ENCODE data around the gene MYO9B. TPM values are rescaled to one million over a fixed set of nuclear protein-coding genes. Genes with fewer than 3 reads are reported as not detected.

The MYO9B gene
- total and polyA plus RNA-seq, 9 of the 15 experiments (the other 6 are each of a cell fraction or from before 2014, with no cell fraction given): 2.4 to 77.6 (median 23.0) TPM

GRCh38 chr19:17248011-17248776, 172.6 kb downstream of the MYO9B start (continued):
- TF ChIP-seq ZNF589 (CRISPR knock-in tag; IDR thresholded peaks at IDR 0.05; ENCODE audit: low read depth) (peak; percentile 31; the same call in 1 of the 2 replicates), THRAP3 (IDR thresholded peaks at IDR 0.05; ENCODE audit: borderline replicate concordance) (no peak), SREBF1 (IDR thresholded peaks at IDR 0.05; ENCODE audit: borderline replicate concordance, low read depth, low read length) (no peak), SOX6 (IDR thresholded peaks at IDR 0.05) (no peak), USF1 (CRISPR knock-in tag; IDR thresholded peaks at IDR 0.05) (peak; percentile 41), ZNF143 (CRISPR knock-in tag; IDR thresholded peaks at IDR 0.05) (no peak), GTF2A2 (tag; IDR thresholded peaks at IDR 0.05) (no peak), RB1 (IDR thresholded peaks at IDR 0.05; ENCODE audit: low read depth) (no peak), KLF16 (IDR thresholded peaks at IDR 0.05) (no peak), POLR2A (conservative IDR thresholded peaks at IDR 0.05) (no peak), TSHZ1 (CRISPR knock-in tag; IDR thresholded peaks at IDR 0.05) (no peak), NFE2L1 (tag; IDR thresholded peaks at IDR 0.05; ENCODE audit: borderline replicate concordance, low read depth) (no peak), ELF2 (CRISPR knock-in tag; IDR thresholded peaks at IDR 0.05) (no peak), ILK (tag; IDR thresholded peaks at IDR 0.05; ENCODE audit: borderline replicate concordance, low read depth) (no peak), BHLHE40 (IDR thresholded peaks at IDR 0.05; ENCODE audit: low read length) (no peak), VEZF1 (CRISPR knock-in tag; IDR thresholded peaks at IDR 0.05) (peak; percentile 54), ZMIZ1 (IDR thresholded peaks at IDR 0.05; ENCODE audit: low read depth in 2 of 2, low read length in 2 of 2) (no peak), KAT7 (CRISPR knock-in tag; IDR thresholded peaks at IDR 0.05; ENCODE audit: borderline replicate concordance) (no peak), YBX1 (IDR thresholded peaks at IDR 0.05) (no peak)
